ENCODE measurements around the gene ASB16. TPM values are rescaled to one million over a fixed set of nuclear protein-coding genes. Genes with fewer than 3 reads are reported as not detected.

Gene ASB16
- total and polyA plus RNA-seq, 9 of the 15 experiments (the other 6 are each of a cell fraction or from before 2014, with no cell fraction given) = 0.03 to 0.07 TPM; not detected in 7

DNA sequence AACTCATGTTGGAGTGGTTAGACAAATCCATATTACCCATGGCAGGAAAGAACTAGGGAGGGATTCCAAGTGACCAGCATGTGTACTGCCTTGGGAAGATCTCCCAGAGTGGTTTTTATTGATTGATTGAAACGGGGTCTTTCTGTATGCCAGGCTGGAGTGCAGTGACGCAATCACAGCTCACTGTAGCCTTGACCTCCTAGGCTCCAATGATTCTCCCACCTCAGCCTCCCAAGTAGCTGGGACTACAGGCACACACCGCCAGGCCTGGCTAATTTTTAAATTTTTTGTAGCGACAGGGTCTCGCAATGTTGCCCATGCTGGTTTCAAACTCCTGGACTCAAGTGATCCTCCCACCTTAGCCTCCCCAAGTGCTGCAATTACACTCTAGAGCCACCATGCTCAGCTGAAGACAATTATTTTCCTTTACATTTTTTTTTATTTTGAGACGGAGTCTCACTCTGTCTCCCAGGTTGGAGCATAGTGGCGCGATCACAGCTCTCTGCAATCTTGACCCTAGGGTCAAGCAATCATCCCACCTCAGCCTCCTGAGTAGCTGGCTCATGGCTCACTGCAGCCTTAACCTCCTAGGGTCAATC, 13.8 kb downstream of the ASB16 start:
- no TSS peak for BruUV-seq (replicated peaks)
- peak overlapping the region in 1 of 2 experiments; percentile 49; a peak in 1 of 4 replicates for H3K9ac ChIP-seq (ENCODE audit: insufficient read depth in 1 of 2, low read depth in 2 of 2, low read length in 2 of 2)
- H3K4me3 ChIP-seq = no peak overlapping the region
- intact Hi-C loops (cut with micrococcal nuclease) = no loop called here
- H2AFZ ChIP-seq (ENCODE audit: low read depth, low read length) = no peak overlapping the region
- no peaks in the 10 kb centered on the region for H3K9me1 ChIP-seq (ENCODE audit: control insufficient read depth, insufficient read depth, low read length)
- in situ Hi-C loops (cut with MboI) = no loop called here
- peaks cover 13 to 23% of the 10 kb centered on the region in 2 experiments for H3K4me1 ChIP-seq (replicated peaks in 1 of 2; ENCODE audit: control insufficient read depth in 2 of 2, insufficient read depth in 2 of 2, low read length in 2 of 2)
- ATAC-seq (no peak), DNase-seq (ENCODE audit: extremely low read depth in 1 of 4, low spot score in 3 of 4) (no peak), FAIRE-seq (peak; percentile 40)
- no peaks in the 10 kb centered on the region for H3K27me3 ChIP-seq (ENCODE audit: control insufficient read depth in 2 of 2, insufficient read depth in 2 of 2, low read length in 2 of 2)
- H3K27ac ChIP-seq (ENCODE audit: extremely low read depth, low read depth, low read length) = no peak overlapping the region
- H3K9me3 ChIP-seq (replicated peaks; ENCODE audit: control insufficient read depth, insufficient read depth, low read depth, low read length) = no peaks in the 10 kb centered on the region
- H3K4me2 ChIP-seq (ENCODE audit: insufficient read depth, low read length) = no peak overlapping the region
- H3K36me3 ChIP-seq (ENCODE audit: control insufficient read depth, insufficient read depth, low read length) = peaks cover 36% of the 10 kb centered on the region
- WGBS (ENCODE audit: insufficient coverage, low coverage, missing lambda C conversion rate) = 75% methylated on average over 8 of the region's 8 CpGs
- POLR2A ChIA-PET = interaction anchor here (0.6 to 4.5 kb wide), 3 partner anchors 11 to 148 kb away, joined by 3 to 35 read pairs (median 5); no protein-coding TSS in a partner anchor
- H3K79me2 ChIP-seq (ENCODE audit: control insufficient read depth, insufficient read depth, low read length) = peaks cover 59% of the 10 kb centered on the region
- CTCF ChIA-PET (ENCODE audit: low intra/inter-chr PET ratio) = no interaction called here
- 0 out of 2 replicates have a peak, but pooled peaks cover 3% of the 10 kb centered on the region for H4K20me1 ChIP-seq (replicated peaks; ENCODE audit: control insufficient read depth, insufficient read depth, low read length)
- peak; percentile 89 for TF ChIP-seq CEBPB (tag; IDR thresholded peaks at IDR 0.05)
- no peak for TF ChIP-seq GTF2F1 (IDR thresholded peaks at IDR 0.05; ENCODE audit: low read depth, low read length)
- TF ChIP-seq, protein P1, sequence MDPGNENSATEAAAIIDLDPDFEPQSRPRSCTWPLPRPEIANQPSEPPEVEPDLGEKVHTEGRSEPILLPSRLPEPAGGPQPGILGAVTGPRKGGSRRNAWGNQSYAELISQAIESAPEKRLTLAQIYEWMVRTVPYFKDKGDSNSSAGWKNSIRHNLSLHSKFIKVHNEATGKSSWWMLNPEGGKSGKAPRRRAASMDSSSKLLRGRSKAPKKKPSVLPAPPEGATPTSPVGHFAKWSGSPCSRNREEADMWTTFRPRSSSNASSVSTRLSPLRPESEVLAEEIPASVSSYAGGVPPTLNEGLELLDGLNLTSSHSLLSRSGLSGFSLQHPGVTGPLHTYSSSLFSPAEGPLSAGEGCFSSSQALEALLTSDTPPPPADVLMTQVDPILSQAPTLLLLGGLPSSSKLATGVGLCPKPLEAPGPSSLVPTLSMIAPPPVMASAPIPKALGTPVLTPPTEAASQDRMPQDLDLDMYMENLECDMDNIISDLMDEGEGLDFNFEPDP (CRISPR knock-in tag; IDR thresholded peaks at IDR 0.05) = no peak
- TF ChIP-seq HMGN3 (IDR thresholded peaks at IDR 0.05; ENCODE audit: borderline replicate concordance, extremely low read depth, insufficient read length, low read depth, low read length) = no peak
- no peak for TF ChIP-seq SIX5 (IDR thresholded peaks at IDR 0.05; ENCODE audit: borderline replicate concordance in 1 of 2, insufficient read depth in 1 of 2, low read depth in 1 of 2, low read length in 2 of 2)
- peak; percentile 33; the same call in 1 of the 2 replicates for TF ChIP-seq ZNF507 (tag; conservative IDR thresholded peaks at IDR 0.05)
- no peak for TF ChIP-seq CEBPG (CRISPR knock-in tag; IDR thresholded peaks at IDR 0.05)
- 0 out of 4 replicates have a peak, but pooled peaks of 1 of the 2 experiments have one; percentile 22 for TF ChIP-seq CEBPG (tag; conservative IDR thresholded peaks at IDR 0.05 in 1 of 2, IDR thresholded peaks at IDR 0.05 in 1 of 2)
- TF ChIP-seq, protein P2, sequence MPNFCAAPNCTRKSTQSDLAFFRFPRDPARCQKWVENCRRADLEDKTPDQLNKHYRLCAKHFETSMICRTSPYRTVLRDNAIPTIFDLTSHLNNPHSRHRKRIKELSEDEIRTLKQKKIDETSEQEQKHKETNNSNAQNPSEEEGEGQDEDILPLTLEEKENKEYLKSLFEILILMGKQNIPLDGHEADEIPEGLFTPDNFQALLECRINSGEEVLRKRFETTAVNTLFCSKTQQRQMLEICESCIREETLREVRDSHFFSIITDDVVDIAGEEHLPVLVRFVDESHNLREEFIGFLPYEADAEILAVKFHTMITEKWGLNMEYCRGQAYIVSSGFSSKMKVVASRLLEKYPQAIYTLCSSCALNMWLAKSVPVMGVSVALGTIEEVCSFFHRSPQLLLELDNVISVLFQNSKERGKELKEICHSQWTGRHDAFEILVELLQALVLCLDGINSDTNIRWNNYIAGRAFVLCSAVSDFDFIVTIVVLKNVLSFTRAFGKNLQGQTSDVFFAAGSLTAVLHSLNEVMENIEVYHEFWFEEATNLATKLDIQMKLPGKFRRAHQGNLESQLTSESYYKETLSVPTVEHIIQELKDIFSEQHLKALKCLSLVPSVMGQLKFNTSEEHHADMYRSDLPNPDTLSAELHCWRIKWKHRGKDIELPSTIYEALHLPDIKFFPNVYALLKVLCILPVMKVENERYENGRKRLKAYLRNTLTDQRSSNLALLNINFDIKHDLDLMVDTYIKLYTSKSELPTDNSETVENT (CRISPR knock-in tag; IDR thresholded peaks at IDR 0.05) = no peak
- TF ChIP-seq, protein P3, sequence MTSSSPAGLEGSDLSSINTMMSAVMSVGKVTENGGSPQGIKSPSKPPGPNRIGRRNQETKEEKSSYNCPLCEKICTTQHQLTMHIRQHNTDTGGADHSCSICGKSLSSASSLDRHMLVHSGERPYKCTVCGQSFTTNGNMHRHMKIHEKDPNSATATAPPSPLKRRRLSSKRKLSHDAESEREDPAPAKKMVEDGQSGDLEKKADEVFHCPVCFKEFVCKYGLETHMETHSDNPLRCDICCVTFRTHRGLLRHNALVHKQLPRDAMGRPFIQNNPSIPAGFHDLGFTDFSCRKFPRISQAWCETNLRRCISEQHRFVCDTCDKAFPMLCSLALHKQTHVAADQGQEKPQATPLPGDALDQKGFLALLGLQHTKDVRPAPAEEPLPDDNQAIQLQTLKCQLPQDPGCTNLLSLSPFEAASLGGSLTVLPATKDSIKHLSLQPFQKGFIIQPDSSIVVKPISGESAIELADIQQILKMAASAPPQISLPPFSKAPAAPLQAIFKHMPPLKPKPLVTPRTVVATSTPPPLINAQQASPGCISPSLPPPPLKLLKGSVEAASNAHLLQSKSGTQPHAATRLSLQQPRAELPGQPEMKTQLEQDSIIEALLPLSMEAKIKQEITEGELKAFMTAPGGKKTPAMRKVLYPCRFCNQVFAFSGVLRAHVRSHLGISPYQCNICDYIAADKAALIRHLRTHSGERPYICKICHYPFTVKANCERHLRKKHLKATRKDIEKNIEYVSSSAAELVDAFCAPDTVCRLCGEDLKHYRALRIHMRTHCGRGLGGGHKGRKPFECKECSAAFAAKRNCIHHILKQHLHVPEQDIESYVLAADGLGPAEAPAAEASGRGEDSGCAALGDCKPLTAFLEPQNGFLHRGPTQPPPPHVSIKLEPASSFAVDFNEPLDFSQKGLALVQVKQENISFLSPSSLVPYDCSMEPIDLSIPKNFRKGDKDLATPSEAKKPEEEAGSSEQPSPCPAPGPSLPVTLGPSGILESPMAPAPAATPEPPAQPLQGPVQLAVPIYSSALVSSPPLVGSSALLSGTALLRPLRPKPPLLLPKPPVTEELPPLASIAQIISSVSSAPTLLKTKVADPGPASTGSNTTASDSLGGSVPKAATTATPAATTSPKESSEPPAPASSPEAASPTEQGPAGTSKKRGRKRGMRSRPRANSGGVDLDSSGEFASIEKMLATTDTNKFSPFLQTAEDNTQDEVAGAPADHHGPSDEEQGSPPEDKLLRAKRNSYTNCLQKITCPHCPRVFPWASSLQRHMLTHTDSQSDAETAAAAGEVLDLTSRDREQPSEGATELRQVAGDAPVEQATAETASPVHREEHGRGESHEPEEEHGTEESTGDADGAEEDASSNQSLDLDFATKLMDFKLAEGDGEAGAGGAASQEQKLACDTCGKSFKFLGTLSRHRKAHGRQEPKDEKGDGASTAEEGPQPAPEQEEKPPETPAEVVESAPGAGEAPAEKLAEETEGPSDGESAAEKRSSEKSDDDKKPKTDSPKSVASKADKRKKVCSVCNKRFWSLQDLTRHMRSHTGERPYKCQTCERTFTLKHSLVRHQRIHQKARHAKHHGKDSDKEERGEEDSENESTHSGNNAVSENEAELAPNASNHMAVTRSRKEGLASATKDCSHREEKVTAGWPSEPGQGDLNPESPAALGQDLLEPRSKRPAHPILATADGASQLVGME (CRISPR knock-in tag; IDR thresholded peaks at IDR 0.05) = no peak
- no peak for TF ChIP-seq SETDB1 (IDR thresholded peaks at IDR 0.05; ENCODE audit: low read length)
- no peak for TF ChIP-seq NR2F6 (CRISPR knock-in tag; IDR thresholded peaks at IDR 0.05)
- no peak for TF ChIP-seq HLTF (IDR thresholded peaks at IDR 0.05)
